IPS-NIHi7 (cell line): ENCODE data around the gene BCL2L15.
"Not testable (repeated sequence)": the region's sequence is repeated elsewhere in the genome, so short reads cannot be mapped to it uniquely, and the experiment has no call there.

Source experiments
- DNase-seq: peaks from one replicate; pipeline ENCODE4 v3.0.0; 2012; ENCODE audit warnings: mixed read lengths; ENCODE audit errors: extremely low spot score

BCL2L15 gene

GRCh38 chr1:113871597-113872113, 15.7 kb downstream of the BCL2L15 start, which contains the start of gene PTPN22:
PTPN22 (minus strand) TSS chr1:113871712.
- DNase-seq = no peak

DNA sequence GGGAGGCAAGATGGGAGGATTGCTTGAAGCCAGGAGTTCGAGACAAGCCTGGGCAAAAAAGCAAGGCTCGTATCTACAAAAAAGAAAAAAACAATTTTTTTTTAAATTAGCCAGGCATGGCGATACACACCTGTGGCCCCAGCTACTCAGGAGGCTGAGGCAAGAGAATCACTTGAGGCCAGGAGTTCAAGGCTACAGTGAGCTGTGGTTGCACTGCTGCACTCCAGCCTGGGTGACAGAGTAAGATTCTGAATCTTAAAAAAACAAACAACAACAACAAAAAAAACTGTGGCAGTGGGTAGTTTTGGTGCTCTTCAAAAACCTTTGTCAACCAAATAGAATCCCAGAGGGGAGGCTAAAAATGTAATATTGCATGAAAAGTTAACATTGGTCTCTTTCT, 16.6 kb downstream of the BCL2L15 start:
- no peak for DNase-seq

GRCh38 chr1:113868387-113869083, 18.8 kb downstream of the BCL2L15 start:
- DNase-seq = no peak

DNA sequence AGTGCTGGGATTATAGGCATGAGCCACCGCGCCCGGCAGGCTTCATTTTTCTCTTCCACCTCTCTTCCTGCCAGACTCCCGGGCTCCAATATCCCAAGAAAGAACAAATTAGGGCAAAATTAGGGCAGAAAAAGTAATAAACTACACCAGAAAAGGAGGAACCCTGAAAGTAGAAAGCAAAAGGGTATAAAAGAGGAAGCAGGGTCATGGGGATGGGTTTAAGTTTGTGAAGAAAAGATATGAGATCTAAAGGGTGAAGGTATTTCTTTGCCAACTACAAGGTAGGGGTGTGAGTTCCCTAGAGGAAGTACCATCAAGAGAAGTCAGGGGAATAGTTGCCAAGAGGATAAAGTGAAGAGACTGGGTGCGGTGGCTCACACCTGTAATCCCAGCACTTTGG, 25.7 kb downstream of the BCL2L15 start:
- DNase-seq = no peak

DNA sequence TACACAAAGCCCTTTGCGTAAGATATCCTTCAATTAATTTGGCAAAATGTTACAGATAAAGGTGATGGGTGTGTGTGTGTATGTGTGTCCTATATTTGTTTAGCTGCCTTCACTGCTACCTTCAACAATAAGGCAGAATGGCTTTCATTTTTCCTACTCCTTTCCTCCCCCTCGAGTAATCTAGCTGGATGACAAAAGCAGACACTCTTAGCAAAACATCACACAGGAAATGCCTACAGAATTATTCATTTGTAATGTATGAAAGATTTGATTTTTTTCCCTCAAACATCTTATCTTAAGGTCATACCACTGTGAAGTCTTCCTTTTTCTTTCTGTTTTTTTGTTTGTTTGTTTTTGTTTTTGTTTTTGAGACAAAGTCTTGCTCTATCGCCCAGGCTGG, 26.5 kb downstream of the BCL2L15 start:
- no peak for DNase-seq

DNA sequence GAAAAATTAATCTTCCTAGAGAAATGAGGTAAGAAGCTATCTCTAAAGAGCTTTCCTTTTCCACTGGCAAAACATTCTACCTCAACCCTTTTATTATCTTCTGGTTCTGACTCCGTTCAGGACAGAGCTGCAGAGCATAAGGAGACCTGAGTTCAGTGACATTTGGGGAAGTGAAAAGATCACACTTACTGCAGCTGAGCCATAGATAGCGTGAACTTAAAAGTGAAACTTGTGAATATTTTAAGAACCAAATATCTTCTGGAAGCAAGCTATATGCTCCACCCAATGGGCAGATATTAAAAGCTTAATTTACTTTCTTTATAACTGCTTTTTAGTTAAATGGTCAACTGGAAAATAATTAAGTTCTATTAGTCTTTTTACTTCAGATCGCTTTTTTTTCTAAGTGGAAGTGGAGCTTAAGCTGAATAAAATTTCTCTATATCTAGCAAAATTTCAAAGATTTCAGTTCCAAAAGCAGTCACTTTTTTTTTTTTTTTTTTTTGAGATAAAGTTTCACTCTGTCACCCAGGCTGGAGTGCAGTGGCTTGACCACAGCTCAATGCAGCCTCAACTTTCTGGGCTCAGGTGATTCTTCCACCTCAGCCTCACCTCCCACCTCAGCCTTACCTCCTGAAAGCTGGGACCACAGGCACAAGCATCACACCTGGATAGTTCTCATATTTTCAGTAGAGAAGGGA, 27.8 kb downstream of the BCL2L15 start:
- DNase-seq = no peak

DNA sequence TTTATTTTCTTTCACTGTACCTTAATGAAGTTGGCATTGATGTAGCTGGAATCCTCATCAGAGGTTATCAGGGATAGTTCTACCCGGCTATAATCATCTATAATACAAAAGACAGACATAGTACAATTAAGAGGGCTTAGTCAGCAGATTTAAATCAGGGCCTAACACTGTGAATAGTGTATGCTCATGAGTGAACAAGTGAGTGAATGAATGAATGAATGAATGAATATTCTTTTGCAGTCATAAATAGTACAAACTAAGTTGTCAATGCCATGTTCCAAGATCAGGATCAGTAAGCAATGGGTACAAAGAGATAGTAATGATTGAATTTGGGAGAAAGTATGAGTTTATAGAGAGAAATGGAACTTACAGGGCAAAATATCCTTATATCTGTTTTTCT, 28.4 kb downstream of the BCL2L15 start:
- no peak for DNase-seq

DNA sequence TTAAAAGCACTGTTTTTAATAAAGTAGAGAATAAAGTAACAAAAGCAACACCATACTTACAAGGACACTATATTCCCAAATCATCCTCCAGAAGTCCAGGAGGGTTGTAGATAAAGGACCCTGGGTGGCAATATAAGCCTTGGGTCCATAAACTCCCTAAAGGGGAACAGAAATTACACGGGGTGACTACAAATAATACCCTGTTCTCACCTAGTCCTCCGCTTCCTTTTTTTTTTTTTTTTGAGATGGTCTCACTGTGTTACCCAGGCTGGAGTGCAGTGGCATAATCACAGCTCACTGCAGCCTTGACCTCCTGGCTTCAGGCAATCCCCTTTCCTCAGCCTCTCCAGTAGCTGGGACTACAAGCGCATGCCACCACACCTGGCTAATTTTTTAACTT, 29.0 kb downstream of the BCL2L15 start:
- no peak for DNase-seq

DNA sequence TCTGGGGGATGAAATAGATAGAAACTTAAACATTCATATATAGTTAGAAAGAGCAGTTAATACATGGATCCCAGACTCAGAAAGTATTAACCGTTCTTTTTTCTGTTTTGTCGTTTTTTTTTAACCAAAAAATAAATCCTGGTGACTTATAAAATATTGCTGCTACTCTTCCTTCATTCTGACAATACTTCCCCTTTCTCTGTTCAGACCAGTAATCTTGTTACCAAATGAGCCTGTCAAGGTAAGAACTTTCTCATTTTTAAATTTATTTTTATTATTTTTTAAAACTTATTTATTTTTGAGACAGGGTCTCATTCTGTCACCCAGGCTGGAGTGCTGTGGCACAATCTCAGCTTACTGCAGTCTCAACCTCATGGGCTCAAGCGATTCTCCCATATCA, 29.6 kb downstream of the BCL2L15 start:
- no peak for DNase-seq

- no peak for DNase-seq
These were observed 31.0 kb downstream of the BCL2L15 start for GRCh38 chr1:113856401-113856790.

- no peak for DNase-seq
These were observed 31.6 kb downstream of the BCL2L15 start for GRCh38 chr1:113855630-113856400.

DNA sequence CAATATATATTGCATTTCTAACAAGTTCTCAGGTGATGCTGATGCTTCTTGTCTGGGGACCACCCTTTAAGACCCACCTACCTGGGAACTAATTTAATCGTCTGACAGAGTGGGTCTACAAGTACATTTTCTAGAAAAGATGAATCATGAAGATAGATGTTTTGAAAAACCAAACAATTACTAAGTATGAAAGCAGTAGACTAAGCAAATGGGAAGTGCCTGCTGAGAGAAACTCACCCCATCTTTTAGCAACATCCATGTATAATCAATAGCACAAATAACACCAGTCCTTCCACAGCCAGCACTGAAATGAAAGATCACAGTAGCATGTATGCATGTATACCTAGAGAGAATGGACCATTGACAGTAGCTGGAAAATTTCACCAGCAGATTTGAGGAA, 33.1 kb downstream of the BCL2L15 start:
- no peak for DNase-seq

DNA sequence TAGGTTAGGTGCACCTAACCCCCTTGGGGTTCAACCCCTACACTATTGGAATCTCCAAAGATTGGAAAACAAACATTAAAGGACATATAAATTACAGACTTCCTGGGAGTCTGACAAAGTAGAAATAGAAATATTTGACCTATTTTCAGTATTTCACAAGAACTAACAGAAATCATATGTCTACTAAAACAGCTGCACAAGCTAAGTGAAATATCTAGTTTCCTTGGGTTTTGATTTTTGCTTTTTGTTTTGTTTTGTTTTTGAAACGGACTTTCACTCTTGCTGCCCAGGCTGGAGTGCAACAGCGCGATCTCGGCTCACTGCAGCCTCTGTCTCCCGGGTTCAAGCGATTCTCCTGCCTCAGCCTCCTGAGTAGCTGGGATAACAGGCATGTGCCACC, 34.7 kb downstream of the BCL2L15 start:
- not testable (repeated sequence) for DNase-seq

- no peak for DNase-seq
These were observed 37.1 kb downstream of the BCL2L15 start for GRCh38 chr1:113850127-113850796.

DNA sequence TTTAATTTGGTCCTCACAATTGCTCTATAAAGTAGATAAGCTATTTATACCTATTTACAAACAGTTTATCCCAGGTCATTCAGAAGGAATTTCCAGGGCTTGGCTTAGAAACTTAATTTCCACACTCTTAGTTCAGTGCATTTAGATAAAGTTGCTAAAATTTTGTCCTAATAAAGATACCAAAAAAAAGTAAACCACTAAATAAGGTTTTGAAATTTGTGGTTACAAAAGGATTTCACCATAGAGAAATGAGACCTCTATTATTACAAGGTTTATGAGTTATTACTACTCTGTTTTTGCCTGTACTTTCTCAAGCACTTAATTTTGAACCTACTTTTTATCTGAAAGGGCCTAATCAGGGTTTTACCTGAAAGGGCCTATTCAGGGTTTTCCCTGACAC, 38.3 kb downstream of the BCL2L15 start:
- no peak for DNase-seq

- DNase-seq = no peak
These were observed 40.9 kb downstream of the BCL2L15 start for GRCh38 chr1:113846391-113847035.

- no peak for DNase-seq
These were observed 50.8 kb downstream of the BCL2L15 start for GRCh38 chr1:113836534-113836933.

DNA sequence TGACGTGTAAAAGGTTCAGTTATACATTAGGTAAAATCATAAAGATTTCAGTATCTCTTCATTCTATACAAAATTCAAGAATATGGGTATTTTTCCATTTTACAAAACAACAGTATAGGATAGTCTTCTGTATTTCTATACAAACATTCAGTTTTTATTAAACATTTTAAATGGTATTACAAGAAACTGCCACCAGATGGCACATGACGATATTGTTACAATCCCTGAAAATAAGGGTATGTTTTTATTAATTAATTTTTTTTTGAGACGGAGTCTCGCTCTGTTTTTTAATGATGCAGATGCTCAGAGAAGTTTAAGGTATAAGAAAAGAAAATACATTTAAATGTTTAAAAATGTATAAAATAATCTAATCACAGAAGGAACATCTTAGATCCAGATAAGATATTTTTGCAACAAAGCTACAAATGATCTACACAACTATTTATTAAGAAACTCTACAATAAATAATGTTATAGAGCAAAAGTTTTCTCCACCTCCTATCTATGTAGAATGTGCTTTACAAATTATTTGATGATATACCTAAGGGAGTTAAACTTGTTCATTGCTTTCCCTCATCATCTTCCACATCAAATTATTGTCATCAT, 51.6 kb downstream of the BCL2L15 start:
- DNase-seq = peak; percentile 13

GRCh38 chr1:113834716-113835115, 52.7 kb downstream of the BCL2L15 start:
- no peak for DNase-seq
